HepG2 (cell line): ENCODE results near the gene OARD1. TPM values are rescaled to one million over a fixed set of nuclear protein-coding genes. Genes with fewer than 3 reads are reported as not detected.
A peak's percentile ranks its signal among the peaks of the same experiment; 100 is the strongest.

ENCODE experiments used
- FUBP1 ChIP-seq: sonication (generic); formaldehyde crosslinking; IDR thresholded peaks from 2 replicates; pipeline ENCODE4 v1.5.1; 2020; ENCODE audit warnings: missing genetic modification reagents, mild to moderate bottlenecking, borderline replicate concordance
- HMGA1 ChIP-seq: sonication (generic); formaldehyde crosslinking; conservative IDR thresholded peaks from 2 replicates; pipeline ENCODE4 v1.4.0; 2020; ENCODE audit warnings: missing genetic modification reagents
- KDM1A ChIP-seq: IDR thresholded peaks from 2 replicates; pipeline ENCODE4 v1.6.1; 2016; ENCODE audit warnings: missing compliant biosample characterization
- RAD21 ChIP-seq: fragments of 450-650 bp; formaldehyde crosslinking; IDR thresholded peaks from 2 replicates; pipeline ENCODE4 v1.5.0; 2020; ENCODE audit warnings: mild to moderate bottlenecking
- SIN3B ChIP-seq: fragments of 150-350 bp; IDR thresholded peaks from 2 replicates; pipeline ENCODE4 v1.6.1; 2014; ENCODE audit warnings: low read length
- TBP ChIP-seq: sonication (generic); formaldehyde crosslinking; IDR thresholded peaks from 2 replicates; pipeline ENCODE4 v1.5.0; 2020; ENCODE audit warnings: missing genetic modification reagents
- WIZ ChIP-seq: sonication (generic); formaldehyde crosslinking; IDR thresholded peaks from 2 replicates; pipeline ENCODE4 v1.5.1; 2020; ENCODE audit warnings: mild to moderate bottlenecking, missing genetic modification reagents
- ZFP36 ChIP-seq: fragments of 150-350 bp; IDR thresholded peaks from 2 replicates; pipeline ENCODE4 v1.6.1; 2018; ENCODE audit warnings: borderline replicate concordance, low read length, low read depth; ENCODE audit not compliant: partially characterized antibody
- ZNF225 ChIP-seq: sonication (generic); formaldehyde crosslinking; IDR thresholded peaks from 2 replicates; pipeline ENCODE4 v1.4.0; 2020; ENCODE audit warnings: mild to moderate bottlenecking, missing genetic modification reagents
- ZNF235 ChIP-seq: sonication (generic); formaldehyde crosslinking; IDR thresholded peaks from 2 replicates; pipeline ENCODE4 v1.8.1; 2023; ENCODE audit warnings: mild to moderate bottlenecking, missing genetic modification reagents, borderline replicate concordance
- ZNF292 ChIP-seq: sonication (generic); formaldehyde crosslinking; IDR thresholded peaks from 2 replicates; pipeline ENCODE4 v1.8.1; 2022; ENCODE audit warnings: mild to moderate bottlenecking, low read depth, missing genetic modification reagents, borderline replicate concordance
- ZNF580 ChIP-seq: IDR thresholded peaks from 2 replicates; pipeline ENCODE4 v1.6.1; 2016; ENCODE audit warnings: low read depth, borderline replicate concordance
- ZNF75D ChIP-seq: sonication (generic); formaldehyde crosslinking; IDR thresholded peaks from 2 replicates; pipeline ENCODE4 v1.8.1; 2023; ENCODE audit warnings: missing genetic modification reagents, mild to moderate bottlenecking, borderline replicate concordance
- polyA plus RNA-seq, 8 experiments: library from polyadenylated mRNA; depleted of rRNA in 3 of 8; stranded (reverse) in 7 of 8; unstranded in 1 of 8; fragments of >200 nt; fragmentation: Illumina TruSeq in 4 of 8; extraction: Trizol in 4 of 8; gene quantifications; 2 replicates each; pipeline versions ENCODE4 v1.2.1 to v1.2.3, GENCODE V29; 2011 to 2016; ENCODE audit warnings: low read depth in 4 of 8, missing spikeins in 1 of 8, mixed read lengths in 1 of 8; ENCODE audit not compliant: insufficient read depth in 1 of 8
- total RNA-seq, 5 experiments: library from RNA; depleted of rRNA; stranded (reverse); fragments of >200 nt; fragmentation: Illumina TruSeq; extraction: Trizol; gene quantifications; 2 replicates each; pipeline ENCODE4 v1.2.3, GENCODE V29; 2016; ENCODE audit warnings: low read depth in 1 of 5
- TF ChIP-seq, protein P1 (sequence below): sonication (generic); formaldehyde crosslinking; IDR thresholded peaks from 2 replicates; pipeline ENCODE4 v1.5.0; 2020; ENCODE audit warnings: mild to moderate bottlenecking, low read depth, missing genetic modification reagents, borderline replicate concordance
- TF ChIP-seq, protein P2 (sequence below): sonication (generic); formaldehyde crosslinking; IDR thresholded peaks from 2 replicates; pipeline ENCODE4 v1.4.0; 2020; ENCODE audit warnings: missing genetic modification reagents
- TF ChIP-seq, protein P3 (sequence below): sonication (generic); formaldehyde crosslinking; IDR thresholded peaks from 2 replicates; pipeline ENCODE4 v1.5.0; 2020; ENCODE audit warnings: mild to moderate bottlenecking, missing genetic modification reagents, borderline replicate concordance
- TF ChIP-seq, protein P4 (sequence below): IDR thresholded peaks from 2 replicates; pipeline ENCODE4 v1.4.0; 2020; ENCODE audit warnings: mild to moderate bottlenecking, missing genetic modification reagents

OARD1 gene
- total and polyA plus RNA-seq, 2 of the 13 experiments (the other 11 are each of a cell fraction or from before 2014, with no cell fraction given), result 18.4 to 49.0 TPM

DNA sequence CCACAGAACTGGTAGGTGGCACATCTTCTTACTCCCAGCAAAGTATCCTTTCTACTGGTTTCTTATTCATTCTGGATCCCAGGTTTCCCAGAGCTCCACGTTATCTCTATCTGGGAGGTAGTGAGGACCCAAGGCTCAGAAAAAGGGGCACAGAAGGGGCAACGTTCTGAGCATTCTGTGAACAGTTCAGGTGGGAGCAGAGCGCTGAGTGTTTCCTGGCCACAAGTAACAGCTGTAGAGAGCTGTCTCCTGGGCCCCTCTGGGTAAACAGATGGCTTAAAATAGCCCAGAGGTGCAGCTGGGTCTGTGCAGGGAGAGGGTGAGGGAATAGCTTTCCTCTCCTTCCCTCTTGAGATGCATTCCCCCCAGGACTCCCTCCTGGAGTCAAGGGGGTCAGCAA is 17.0 kb downstream of the OARD1 start (continued):
- TF ChIP-seq ZNF292 (CRISPR knock-in tag) (no peak), ZNF235 (CRISPR knock-in tag) (no peak), KDM1A (CRISPR knock-in tag) (no peak), SIN3B (no peak), ZFP36 (no peak), HMGA1 (CRISPR knock-in tag) (no peak), FUBP1 (CRISPR knock-in tag) (no peak), ZNF75D (CRISPR knock-in tag) (no peak), ZNF225 (CRISPR knock-in tag) (no peak), ZNF580 (CRISPR knock-in tag) (0 out of 2 replicates have a peak, but pooled peaks have one; percentile 32), RAD21 (CRISPR knock-in tag) (no peak), WIZ (CRISPR knock-in tag) (no peak), TBP (CRISPR knock-in tag) (no peak)
- TF ChIP-seq, protein P1, sequence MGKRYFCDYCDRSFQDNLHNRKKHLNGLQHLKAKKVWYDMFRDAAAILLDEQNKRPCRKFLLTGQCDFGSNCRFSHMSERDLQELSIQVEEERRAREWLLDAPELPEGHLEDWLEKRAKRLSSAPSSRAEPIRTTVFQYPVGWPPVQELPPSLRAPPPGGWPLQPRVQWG, result no peak
- TF ChIP-seq, protein P2, sequence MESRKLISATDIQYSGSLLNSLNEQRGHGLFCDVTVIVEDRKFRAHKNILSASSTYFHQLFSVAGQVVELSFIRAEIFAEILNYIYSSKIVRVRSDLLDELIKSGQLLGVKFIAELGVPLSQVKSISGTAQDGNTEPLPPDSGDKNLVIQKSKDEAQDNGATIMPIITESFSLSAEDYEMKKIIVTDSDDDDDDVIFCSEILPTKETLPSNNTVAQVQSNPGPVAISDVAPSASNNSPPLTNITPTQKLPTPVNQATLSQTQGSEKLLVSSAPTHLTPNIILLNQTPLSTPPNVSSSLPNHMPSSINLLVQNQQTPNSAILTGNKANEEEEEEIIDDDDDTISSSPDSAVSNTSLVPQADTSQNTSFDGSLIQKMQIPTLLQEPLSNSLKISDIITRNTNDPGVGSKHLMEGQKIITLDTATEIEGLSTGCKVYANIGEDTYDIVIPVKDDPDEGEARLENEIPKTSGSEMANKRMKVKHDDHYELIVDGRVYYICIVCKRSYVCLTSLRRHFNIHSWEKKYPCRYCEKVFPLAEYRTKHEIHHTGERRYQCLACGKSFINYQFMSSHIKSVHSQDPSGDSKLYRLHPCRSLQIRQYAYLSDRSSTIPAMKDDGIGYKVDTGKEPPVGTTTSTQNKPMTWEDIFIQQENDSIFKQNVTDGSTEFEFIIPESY, result peak; percentile 39; the same call in 1 of the 2 replicates
- TF ChIP-seq, protein P3, sequence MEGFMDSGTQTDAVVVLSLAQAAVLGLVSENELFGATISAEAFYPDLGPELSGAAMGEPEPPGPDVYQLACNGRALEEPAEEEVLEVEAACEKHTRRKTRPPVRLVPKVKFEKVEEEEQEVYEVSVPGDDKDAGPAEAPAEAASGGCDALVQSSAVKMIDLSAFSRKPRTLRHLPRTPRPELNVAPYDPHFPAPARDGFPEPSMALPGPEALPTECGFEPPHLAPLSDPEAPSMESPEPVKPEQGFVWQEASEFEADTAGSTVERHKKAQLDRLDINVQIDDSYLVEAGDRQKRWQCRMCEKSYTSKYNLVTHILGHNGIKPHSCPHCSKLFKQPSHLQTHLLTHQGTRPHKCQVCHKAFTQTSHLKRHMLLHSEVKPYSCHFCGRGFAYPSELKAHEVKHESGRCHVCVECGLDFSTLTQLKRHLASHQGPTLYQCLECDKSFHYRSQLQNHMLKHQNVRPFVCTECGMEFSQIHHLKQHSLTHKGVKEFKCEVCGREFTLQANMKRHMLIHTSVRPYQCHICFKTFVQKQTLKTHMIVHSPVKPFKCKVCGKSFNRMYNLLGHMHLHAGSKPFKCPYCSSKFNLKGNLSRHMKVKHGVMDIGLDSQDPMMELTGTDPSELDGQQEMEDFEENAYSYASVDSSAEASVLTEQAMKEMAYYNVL, result no peak
- TF ChIP-seq, protein P4, sequence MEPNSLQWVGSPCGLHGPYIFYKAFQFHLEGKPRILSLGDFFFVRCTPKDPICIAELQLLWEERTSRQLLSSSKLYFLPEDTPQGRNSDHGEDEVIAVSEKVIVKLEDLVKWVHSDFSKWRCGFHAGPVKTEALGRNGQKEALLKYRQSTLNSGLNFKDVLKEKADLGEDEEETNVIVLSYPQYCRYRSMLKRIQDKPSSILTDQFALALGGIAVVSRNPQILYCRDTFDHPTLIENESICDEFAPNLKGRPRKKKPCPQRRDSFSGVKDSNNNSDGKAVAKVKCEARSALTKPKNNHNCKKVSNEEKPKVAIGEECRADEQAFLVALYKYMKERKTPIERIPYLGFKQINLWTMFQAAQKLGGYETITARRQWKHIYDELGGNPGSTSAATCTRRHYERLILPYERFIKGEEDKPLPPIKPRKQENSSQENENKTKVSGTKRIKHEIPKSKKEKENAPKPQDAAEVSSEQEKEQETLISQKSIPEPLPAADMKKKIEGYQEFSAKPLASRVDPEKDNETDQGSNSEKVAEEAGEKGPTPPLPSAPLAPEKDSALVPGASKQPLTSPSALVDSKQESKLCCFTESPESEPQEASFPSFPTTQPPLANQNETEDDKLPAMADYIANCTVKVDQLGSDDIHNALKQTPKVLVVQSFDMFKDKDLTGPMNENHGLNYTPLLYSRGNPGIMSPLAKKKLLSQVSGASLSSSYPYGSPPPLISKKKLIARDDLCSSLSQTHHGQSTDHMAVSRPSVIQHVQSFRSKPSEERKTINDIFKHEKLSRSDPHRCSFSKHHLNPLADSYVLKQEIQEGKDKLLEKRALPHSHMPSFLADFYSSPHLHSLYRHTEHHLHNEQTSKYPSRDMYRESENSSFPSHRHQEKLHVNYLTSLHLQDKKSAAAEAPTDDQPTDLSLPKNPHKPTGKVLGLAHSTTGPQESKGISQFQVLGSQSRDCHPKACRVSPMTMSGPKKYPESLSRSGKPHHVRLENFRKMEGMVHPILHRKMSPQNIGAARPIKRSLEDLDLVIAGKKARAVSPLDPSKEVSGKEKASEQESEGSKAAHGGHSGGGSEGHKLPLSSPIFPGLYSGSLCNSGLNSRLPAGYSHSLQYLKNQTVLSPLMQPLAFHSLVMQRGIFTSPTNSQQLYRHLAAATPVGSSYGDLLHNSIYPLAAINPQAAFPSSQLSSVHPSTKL (CRISPR knock-in tag), result peak; percentile 72
